HEK293 (cell line): ENCODE results near the gene UQCRQ.
A peak's percentile ranks its signal among the peaks of the same experiment; 100 is the strongest.

Experiments
- BCL11B ChIP-seq: fragments of 450-650 bp; formaldehyde crosslinking; IDR thresholded peaks from 2 replicates; pipeline ENCODE4 v1.5.1; 2016; ENCODE audit warnings: low read depth, missing biosample characterization, missing genetic modification characterization
- CTCF ChIP-seq: fragments of 450-650 bp; formaldehyde crosslinking; IDR thresholded peaks from 2 replicates; pipeline ENCODE4 v1.5.1; 2016; ENCODE audit warnings: missing biosample characterization, missing genetic modification characterization
- EGR2 ChIP-seq: fragments of 450-650 bp; formaldehyde crosslinking; IDR thresholded peaks from 2 replicates; pipeline ENCODE4 v1.5.1; 2016; ENCODE audit warnings: low read depth, missing biosample characterization, missing genetic modification characterization
- IKZF3 ChIP-seq: fragments of 450-650 bp; IDR thresholded peaks from 2 replicates; pipeline ENCODE4 v1.5.0; 2018; ENCODE audit warnings: missing biosample characterization, mild to moderate bottlenecking, missing genetic modification characterization, moderate library complexity
- KLF8 ChIP-seq: fragments of 450-650 bp; formaldehyde crosslinking; IDR thresholded peaks from 2 replicates; pipeline ENCODE4 v1.5.1; 2016; ENCODE audit warnings: missing biosample characterization, missing genetic modification characterization
- KLF9 ChIP-seq: fragments of 450-650 bp; formaldehyde crosslinking; IDR thresholded peaks from 2 replicates; pipeline ENCODE4 v1.5.1; 2016; ENCODE audit warnings: missing biosample characterization, missing genetic modification characterization, low read depth
- PRDM1 ChIP-seq: fragments of 450-650 bp; formaldehyde crosslinking; IDR thresholded peaks from 2 replicates; pipeline ENCODE4; 2016; ENCODE audit warnings: missing biosample characterization, missing genetic modification characterization
- TRIM28 ChIP-seq: IDR thresholded peaks from 2 replicates; pipeline ENCODE4 v1.6.1; 2011; ENCODE audit warnings: low read length, control low read depth, borderline replicate concordance
- ZBTB10 ChIP-seq: fragments of 450-650 bp; formaldehyde crosslinking; IDR thresholded peaks from 2 replicates; pipeline ENCODE4 v1.5.1; 2016; ENCODE audit warnings: missing biosample characterization, missing genetic modification characterization
- ZBTB26 ChIP-seq: fragments of 450-650 bp; formaldehyde crosslinking; optimal IDR thresholded peaks from 2 replicates; pipeline ENCODE3; 2016; ENCODE audit warnings: missing biosample characterization, mild to moderate bottlenecking, missing genetic modification characterization
- ZBTB8A ChIP-seq: fragments of 450-650 bp; formaldehyde crosslinking; IDR thresholded peaks from 2 replicates; pipeline ENCODE4 v1.5.1; 2016; ENCODE audit warnings: missing biosample characterization, missing genetic modification characterization
- ZFP69B ChIP-seq: fragments of 450-650 bp; formaldehyde crosslinking; IDR thresholded peaks from 2 replicates; pipeline ENCODE4 v1.5.1; 2016; ENCODE audit warnings: missing biosample characterization, missing genetic modification characterization
- ZNF121 ChIP-seq: fragments of 450-650 bp; formaldehyde crosslinking; IDR thresholded peaks from 2 replicates; pipeline ENCODE4 v1.5.1; 2016; ENCODE audit warnings: missing biosample characterization, missing genetic modification characterization
- ZNF274 ChIP-seq, 2 experiments: fragments of 200-500 bp in 1 of 2; fragments of 450-650 bp in 1 of 2; sonication (Bioruptor generic) in 1 of 2; formaldehyde crosslinking in 1 of 2; IDR thresholded peaks; 2 replicates each; pipeline versions ENCODE4 v1.5.1 to v1.6.1; 2014 to 2016; ENCODE audit warnings: borderline replicate concordance in 1 of 2, inconsistent platforms in 1 of 2, low read length in 1 of 2, missing biosample characterization in 1 of 2, missing genetic modification characterization in 1 of 2
- ZNF335 ChIP-seq: fragments of 450-650 bp; formaldehyde crosslinking; conservative IDR thresholded peaks from 2 replicates; pipeline ENCODE4 v1.5.1; 2016; ENCODE audit warnings: missing biosample characterization, missing genetic modification characterization
- ZNF518A ChIP-seq: fragments of 450-650 bp; formaldehyde crosslinking; conservative IDR thresholded peaks from 2 replicates; pipeline ENCODE4 v1.5.1; 2016; ENCODE audit warnings: low read depth, missing biosample characterization, missing genetic modification characterization
- ZNF560 ChIP-seq: fragments of 450-650 bp; formaldehyde crosslinking; IDR thresholded peaks from 2 replicates; pipeline ENCODE4 v1.5.1; 2017; ENCODE audit warnings: missing biosample characterization, missing genetic modification characterization, borderline replicate concordance
- ZNF623 ChIP-seq: fragments of 450-650 bp; formaldehyde crosslinking; IDR thresholded peaks from 2 replicates; pipeline ENCODE4 v1.5.1; 2016; ENCODE audit warnings: missing biosample characterization, missing genetic modification characterization
- ZNF639 ChIP-seq: fragments of 450-650 bp; formaldehyde crosslinking; IDR thresholded peaks from 2 replicates; pipeline ENCODE4 v1.5.1; 2016; ENCODE audit warnings: missing biosample characterization, missing genetic modification characterization
- ZNF660 ChIP-seq: fragments of 450-650 bp; IDR thresholded peaks from 2 replicates; pipeline ENCODE4 v1.5.1; 2018; ENCODE audit warnings: missing biosample characterization, mild to moderate bottlenecking, missing genetic modification characterization
- ZSCAN23 ChIP-seq: fragments of 450-650 bp; formaldehyde crosslinking; IDR thresholded peaks from 2 replicates; pipeline ENCODE4 v1.5.1; 2016; ENCODE audit warnings: missing biosample characterization, missing genetic modification characterization
- TF ChIP-seq, protein P1 (sequence below): fragments of 450-650 bp; formaldehyde crosslinking; IDR thresholded peaks from 2 replicates; pipeline ENCODE4 v1.5.1; 2016; ENCODE audit warnings: missing biosample characterization, missing genetic modification characterization

UQCRQ gene

GRCh38 chr5:132866342-132867045 lies at the start of gene UQCRQ, which contains the start of gene GDF9 (continued):
- TF ChIP-seq ZBTB10 (tag by site-specific recombination) (peak; percentile 67), ZSCAN23 (tag by site-specific recombination) (no peak), ZNF121 (tag by site-specific recombination) (peak; percentile 39; the same call in 1 of the 2 replicates), ZNF623 (tag by site-specific recombination) (no peak), IKZF3 (tag by site-specific recombination) (peak; percentile 65; the same call in 1 of the 2 replicates), BCL11B (peak; percentile 42; the same call in 1 of the 2 replicates), ZNF518A (peak; percentile 90), ZNF274 (IDR thresholded peaks at IDR 0.05; ENCODE audit: low read length) (no peak), ZNF274 (tag by site-specific recombination; IDR thresholded peaks at IDR 0.05; ENCODE audit: borderline replicate concordance) (no peak), ZBTB26 (peak; percentile 51), ZFP69B (tag by site-specific recombination) (0 out of 2 replicates have a peak, but pooled peaks have one; percentile 69), ZNF639 (tag by site-specific recombination) (peak; percentile 34; the same call in 1 of the 2 replicates), EGR2 (peak; percentile 89), ZNF560 (tag by site-specific recombination) (no peak), CTCF (peak; percentile 85), TRIM28 (peak; percentile 84), PRDM1 (tag by site-specific recombination) (no peak), KLF9 (peak; percentile 20; the same call in 1 of the 2 replicates), ZNF660 (tag by site-specific recombination) (peak; percentile 85), ZNF335 (tag by site-specific recombination) (peak; percentile 78), ZBTB8A (tag by site-specific recombination) (peak; percentile 100), KLF8 (tag by site-specific recombination) (peak; percentile 78)
- TF ChIP-seq, protein P1, sequence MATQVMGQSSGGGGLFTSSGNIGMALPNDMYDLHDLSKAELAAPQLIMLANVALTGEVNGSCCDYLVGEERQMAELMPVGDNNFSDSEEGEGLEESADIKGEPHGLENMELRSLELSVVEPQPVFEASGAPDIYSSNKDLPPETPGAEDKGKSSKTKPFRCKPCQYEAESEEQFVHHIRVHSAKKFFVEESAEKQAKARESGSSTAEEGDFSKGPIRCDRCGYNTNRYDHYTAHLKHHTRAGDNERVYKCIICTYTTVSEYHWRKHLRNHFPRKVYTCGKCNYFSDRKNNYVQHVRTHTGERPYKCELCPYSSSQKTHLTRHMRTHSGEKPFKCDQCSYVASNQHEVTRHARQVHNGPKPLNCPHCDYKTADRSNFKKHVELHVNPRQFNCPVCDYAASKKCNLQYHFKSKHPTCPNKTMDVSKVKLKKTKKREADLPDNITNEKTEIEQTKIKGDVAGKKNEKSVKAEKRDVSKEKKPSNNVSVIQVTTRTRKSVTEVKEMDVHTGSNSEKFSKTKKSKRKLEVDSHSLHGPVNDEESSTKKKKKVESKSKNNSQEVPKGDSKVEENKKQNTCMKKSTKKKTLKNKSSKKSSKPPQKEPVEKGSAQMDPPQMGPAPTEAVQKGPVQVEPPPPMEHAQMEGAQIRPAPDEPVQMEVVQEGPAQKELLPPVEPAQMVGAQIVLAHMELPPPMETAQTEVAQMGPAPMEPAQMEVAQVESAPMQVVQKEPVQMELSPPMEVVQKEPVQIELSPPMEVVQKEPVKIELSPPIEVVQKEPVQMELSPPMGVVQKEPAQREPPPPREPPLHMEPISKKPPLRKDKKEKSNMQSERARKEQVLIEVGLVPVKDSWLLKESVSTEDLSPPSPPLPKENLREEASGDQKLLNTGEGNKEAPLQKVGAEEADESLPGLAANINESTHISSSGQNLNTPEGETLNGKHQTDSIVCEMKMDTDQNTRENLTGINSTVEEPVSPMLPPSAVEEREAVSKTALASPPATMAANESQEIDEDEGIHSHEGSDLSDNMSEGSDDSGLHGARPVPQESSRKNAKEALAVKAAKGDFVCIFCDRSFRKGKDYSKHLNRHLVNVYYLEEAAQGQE, result peak; percentile 38; the same call in 1 of the 2 replicates
